ENCODE measurements around the gene HNF4A.

Gene HNF4A

DNA sequence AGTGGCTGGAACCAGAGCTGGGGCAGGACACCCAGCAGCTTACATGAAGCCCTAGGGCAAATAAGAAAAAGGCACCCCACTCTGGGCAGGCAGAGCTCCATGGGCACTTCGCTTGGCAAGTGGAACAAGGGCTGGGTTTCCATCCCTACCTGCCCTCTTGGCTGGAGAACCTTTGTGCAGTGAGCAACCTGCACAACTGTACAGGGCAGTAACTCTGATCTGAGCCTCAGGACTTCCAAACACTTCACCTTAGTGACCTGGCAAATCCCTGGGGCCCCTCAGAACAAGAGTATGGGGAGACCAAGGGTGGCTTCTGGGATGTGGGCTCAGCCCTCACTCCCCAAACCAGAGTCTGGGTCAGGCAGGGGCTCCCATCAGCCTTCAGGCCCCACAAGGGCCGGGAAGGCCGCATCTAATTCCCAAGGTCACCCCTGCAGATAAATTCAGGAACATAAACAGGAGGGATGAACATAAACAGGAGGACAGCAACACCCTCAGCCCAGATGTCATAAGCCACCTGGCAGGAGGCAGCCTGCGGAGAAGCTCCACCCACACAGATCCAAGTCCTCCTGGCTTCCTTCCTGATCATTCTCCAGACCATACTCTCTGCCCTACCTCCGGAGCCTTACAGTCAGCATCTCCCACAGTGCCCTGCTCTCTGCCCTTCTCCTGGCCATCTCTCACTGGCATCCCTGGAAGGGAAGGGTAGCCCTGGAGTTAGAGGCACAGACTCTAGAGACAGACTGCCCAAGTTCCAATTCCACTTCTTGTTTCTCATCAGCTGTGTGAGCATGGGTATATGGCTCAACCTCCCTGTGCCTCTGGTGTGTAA is 37.5 kb downstream of the HNF4A start:
- no peak for DNase-seq (ENCODE audit: low spot score)
- TF ChIP-seq, protein P1, sequence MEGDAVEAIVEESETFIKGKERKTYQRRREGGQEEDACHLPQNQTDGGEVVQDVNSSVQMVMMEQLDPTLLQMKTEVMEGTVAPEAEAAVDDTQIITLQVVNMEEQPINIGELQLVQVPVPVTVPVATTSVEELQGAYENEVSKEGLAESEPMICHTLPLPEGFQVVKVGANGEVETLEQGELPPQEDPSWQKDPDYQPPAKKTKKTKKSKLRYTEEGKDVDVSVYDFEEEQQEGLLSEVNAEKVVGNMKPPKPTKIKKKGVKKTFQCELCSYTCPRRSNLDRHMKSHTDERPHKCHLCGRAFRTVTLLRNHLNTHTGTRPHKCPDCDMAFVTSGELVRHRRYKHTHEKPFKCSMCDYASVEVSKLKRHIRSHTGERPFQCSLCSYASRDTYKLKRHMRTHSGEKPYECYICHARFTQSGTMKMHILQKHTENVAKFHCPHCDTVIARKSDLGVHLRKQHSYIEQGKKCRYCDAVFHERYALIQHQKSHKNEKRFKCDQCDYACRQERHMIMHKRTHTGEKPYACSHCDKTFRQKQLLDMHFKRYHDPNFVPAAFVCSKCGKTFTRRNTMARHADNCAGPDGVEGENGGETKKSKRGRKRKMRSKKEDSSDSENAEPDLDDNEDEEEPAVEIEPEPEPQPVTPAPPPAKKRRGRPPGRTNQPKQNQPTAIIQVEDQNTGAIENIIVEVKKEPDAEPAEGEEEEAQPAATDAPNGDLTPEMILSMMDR (IDR thresholded peaks at IDR 0.05; ENCODE audit: extremely low read depth, missing control alignments): no peak

DNA sequence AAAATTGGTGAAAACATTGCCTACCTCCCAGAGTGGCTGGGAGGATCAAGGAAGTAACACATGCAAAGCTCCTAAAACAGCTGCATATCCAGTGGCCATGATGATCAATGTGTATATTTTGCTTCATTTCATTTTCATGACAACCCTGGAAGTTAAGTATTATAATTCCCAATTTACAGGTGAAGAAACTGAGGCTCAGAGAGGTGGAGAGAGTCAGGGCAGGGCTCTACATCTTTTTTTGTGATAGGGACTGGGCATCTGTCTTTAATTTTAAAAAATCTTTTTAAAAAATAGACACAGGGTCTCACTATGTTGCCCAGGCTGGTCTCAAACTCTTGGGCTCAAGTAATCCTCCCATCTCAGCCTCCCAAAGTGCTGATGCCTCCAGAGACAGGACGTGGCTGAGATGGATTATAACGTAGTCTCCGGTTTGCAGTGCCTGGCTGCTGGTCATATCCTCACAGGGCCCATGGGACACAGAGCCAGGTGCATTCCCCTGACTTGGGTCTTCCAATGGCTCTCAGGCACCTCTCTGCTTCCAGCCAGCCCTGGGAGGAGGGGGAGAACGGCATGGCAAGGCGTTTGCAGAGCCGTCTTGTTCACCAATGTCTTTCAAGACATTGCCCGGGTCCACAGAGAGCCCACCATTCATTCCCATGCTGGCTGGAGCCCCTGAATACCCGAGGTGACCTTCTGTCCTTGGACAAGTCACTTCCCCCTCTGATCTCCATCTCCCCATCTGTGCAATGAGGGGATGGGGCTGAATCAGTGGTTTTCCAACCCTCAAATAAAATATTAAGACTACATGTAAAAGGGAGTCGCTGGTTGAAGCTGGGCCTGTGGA is 38.3 kb downstream of the HNF4A start:
- DNase-seq (ENCODE audit: low spot score): no peak
- TF ChIP-seq, protein P1 (IDR thresholded peaks at IDR 0.05; ENCODE audit: extremely low read depth, missing control alignments): no peak

DNA sequence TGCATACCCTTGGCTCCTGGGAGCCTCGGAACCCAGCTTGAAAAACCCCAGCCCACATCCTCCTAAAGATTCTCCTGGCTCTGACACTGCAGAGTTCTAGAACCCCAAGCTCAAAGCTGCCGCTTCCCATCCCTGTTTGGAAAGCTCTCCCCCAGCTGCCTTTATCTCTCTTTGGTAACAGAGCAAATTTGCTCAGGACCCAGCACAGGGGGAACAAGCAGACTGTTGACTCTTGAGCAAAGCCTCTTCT is 38.9 kb downstream of the HNF4A start:
- no peak for DNase-seq (ENCODE audit: low spot score)
- TF ChIP-seq, protein P1 (IDR thresholded peaks at IDR 0.05; ENCODE audit: extremely low read depth, missing control alignments): no peak

DNA sequence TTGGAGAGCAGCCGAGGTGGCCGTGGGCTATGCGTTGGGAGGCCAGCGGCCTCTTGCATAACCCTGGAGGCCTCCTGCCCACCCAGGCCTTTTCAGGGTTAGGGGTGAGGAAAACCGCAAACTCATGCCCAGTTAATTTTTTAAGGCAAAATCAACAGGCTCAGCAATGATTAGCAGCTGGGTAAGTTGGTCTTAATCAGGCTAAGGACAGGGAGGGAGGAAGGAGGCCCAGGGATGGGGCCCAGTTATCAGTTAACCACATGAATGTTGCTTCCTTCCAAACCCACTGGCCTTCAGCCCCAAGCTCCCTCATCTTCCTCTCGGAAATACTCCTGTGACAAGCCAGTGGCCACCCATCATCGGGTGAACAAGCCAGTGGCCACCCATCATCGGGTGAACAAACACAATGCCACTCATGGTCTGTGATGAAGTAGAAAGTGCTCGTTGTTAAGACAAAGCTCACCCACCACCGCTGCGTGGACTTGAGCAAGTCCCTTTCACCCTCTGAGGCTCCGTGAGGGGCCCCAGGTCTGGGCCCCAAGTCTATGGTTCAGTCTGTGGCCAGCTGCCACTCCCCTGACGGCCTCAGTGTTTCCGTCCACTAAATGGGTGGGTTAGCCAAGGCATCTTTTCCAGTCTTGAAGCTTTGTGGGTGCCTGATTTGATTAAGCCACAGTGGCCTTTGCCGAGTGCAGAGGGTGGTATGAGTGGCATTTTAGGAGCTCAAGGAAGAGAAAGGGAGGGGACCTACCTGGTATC is 39.4 kb downstream of the HNF4A start:
- no peak for DNase-seq (ENCODE audit: low spot score)
- TF ChIP-seq, protein P1 (IDR thresholded peaks at IDR 0.05; ENCODE audit: extremely low read depth, missing control alignments): no peak

DNA sequence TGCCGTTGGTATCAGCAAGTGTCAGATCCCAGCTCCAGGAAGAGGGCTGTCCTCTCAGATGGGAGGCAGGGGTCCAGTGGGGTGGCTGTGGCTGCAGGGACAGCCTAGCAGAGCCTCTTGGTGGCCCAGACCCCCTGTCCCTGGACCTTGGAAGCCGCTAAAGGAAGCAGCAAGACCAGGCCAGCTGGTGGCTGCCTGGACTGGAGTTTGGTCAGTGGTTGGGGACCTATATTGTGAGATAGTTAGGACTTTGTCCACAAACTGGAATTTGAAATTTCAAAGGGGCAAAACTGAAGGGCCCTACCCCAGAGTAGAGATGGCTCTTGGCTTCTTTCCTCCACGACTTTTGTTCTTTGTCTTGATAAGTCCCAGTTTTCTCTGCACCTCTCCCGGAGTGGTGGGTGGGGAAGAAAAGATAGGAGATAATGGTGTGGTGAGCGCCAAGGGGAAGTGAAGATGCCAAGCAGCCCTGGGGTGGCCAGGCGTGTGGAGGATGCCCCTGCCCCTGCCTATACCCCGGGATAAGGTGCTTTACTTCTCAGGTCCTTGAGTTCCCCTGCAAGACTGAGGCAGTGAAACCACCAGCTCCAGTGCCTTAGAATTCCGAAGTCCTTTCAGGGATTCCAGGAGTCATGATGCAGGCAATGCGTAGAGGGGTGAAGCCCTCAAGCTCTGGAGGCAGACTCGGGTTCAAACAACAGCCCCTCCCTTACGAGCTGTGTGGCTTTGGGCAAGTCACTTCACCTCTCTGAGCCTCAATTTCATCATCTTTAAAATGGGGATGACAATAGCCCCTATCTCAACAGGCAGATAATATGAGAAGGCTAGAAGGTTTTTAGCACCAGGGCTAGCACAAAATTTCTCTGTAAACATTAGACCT is 40.2 kb downstream of the HNF4A start:
- no peak for DNase-seq (ENCODE audit: low spot score)
- TF ChIP-seq, protein P1 (IDR thresholded peaks at IDR 0.05; ENCODE audit: extremely low read depth, missing control alignments): no peak

DNA sequence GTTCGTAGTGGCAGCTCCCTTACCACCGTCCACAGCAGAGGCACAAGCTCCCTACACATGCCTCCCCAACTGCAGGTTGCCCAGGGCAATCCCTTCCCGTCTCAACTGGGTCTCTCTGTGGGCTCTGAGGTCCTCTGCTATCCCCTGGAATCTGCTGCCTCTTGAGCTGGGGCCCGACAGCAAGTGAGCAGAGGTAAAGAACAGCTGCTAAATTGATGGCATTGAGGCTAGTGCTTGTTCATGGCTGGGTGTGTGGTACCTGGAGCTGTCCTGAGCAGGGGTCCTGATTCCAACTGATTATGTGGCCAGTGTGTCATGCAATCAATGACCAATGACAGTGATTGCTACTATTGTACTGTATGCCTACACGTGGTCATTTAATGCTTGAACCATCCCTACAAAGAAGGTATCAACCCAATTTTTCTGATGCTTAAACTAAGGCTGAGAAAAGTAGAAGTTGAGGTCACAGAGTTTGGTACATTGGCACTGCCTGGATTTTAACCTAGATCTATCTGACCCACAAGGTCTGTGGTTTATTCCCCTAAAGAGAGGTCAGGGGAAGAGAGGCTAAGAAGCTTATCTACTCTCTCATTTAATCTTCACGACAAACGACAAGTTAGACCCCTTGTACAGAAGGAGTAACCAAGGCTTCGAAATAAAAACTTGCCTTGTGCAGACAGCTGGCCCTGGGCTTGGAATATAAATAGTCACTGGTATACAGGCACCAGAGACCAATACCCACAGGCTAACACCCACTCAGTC is 41.1 kb downstream of the HNF4A start:
- no peak for DNase-seq (ENCODE audit: low spot score)

More for the DNA sequence above, 41.1 kb downstream of the HNF4A start:
- TF ChIP-seq, protein P1 (IDR thresholded peaks at IDR 0.05; ENCODE audit: extremely low read depth, missing control alignments): no peak
